GM18511 (cell line): Measurements from ENCODE around the gene SLC9A3.

Experiments used
- ATAC-seq: cut with Tn5 transposase; IDR thresholded peaks from one replicate; pipeline ENCODE4 v1.9.1; 2021; ENCODE audit warnings: mild to moderate bottlenecking, moderate library complexity; ENCODE audit not compliant: unreplicated experiment

SLC9A3 gene

GRCh38 chr5:539469-540070, 15.3 kb upstream of the SLC9A3 start:
- no peak for ATAC-seq

GRCh38 chr5:538801-539468, 14.7 kb upstream of the SLC9A3 start:
- ATAC-seq = no peak

GRCh38 chr5:538271-538771, 14.1 kb upstream of the SLC9A3 start:
- no peak for ATAC-seq

GRCh38 chr5:537621-538071, 13.4 kb upstream of the SLC9A3 start:
- ATAC-seq = no peak

GRCh38 chr5:537098-537497, 12.8 kb upstream of the SLC9A3 start:
- ATAC-seq = no peak

GRCh38 chr5:535846-536698, 11.8 kb upstream of the SLC9A3 start:
- ATAC-seq = no peak

GRCh38 chr5:534743-535671, 10.8 kb upstream of the SLC9A3 start:
- ATAC-seq = no peak

- ATAC-seq = no peak
Measured at GRCh38 chr5:533955-534742, 9.9 kb upstream of the SLC9A3 start.

- ATAC-seq = no peak
Measured at GRCh38 chr5:533243-533954, 9.2 kb upstream of the SLC9A3 start.

- no peak for ATAC-seq
Measured at GRCh38 chr5:532521-533242, 8.4 kb upstream of the SLC9A3 start.

GRCh38 chr5:531749-532315, 7.6 kb upstream of the SLC9A3 start:
- ATAC-seq = no peak

GRCh38 chr5:531101-531748, 7.0 kb upstream of the SLC9A3 start:
- no peak for ATAC-seq

- no peak for ATAC-seq
Measured at GRCh38 chr5:530001-530955, 6.0 kb upstream of the SLC9A3 start.

- ATAC-seq = no peak
Measured at GRCh38 chr5:528629-529511, 4.6 kb upstream of the SLC9A3 start.
